SK-N-SH (cell line): ENCODE data around the gene SAYSD1. TPM values are rescaled to one million over a fixed set of nuclear protein-coding genes. Genes with fewer than 3 reads are reported as not detected.

ENCODE experiments used
- CTCF ChIA-PET: fragments of 300-600, 350-600 bp; formaldehyde crosslinking; extraction: SDS; loops from one replicate; lab custom pipeline; 2021; lab: Yijun Ruan, JAX
- POLR2A ChIA-PET: fragments of 350-600 bp; sonication (Branson Sonifier 250); formaldehyde crosslinking; extraction: SDS; loops from one replicate; lab custom pipeline; 2020; ENCODE audit warnings: antibody characterized with exemption, inconsistent platforms; lab: Yijun Ruan, JAX
- DNase-seq: peaks from one replicate; pipeline ENCODE4 v3.0.0; 2012
- H2AFZ ChIP-seq: fragments of 200-600 bp; sonication (generic); 2 replicates; pipeline ENCODE4 v1.8.1; 2016; ENCODE audit warnings: antibody characterized with exemption, mild to moderate bottlenecking, low read depth
- H3F3A ChIP-seq: fragments of 200-600 bp; sonication (generic); replicated peaks from 2 replicates; pipeline ENCODE3; 2016; ENCODE audit warnings: antibody characterized with exemption, mild to moderate bottlenecking; ENCODE audit not compliant: insufficient read depth
- H3K27ac ChIP-seq, 2 experiments: fragments of 200-500 bp in 1 of 2; fragments of 200-600 bp in 1 of 2; sonication (Bioruptor generic) in 1 of 2; sonication (generic), shearing (Covaris generic) in 1 of 2; 2 replicates each; pipeline versions ENCODE4 v1.5.1 to v1.6.1; 2014 to 2016; ENCODE audit warnings: low read depth in 2 of 2, inconsistent platforms in 1 of 2, low read length in 1 of 2, mild to moderate bottlenecking in 1 of 2, mixed read lengths in 1 of 2
- H3K27me3 ChIP-seq: fragments of 200-600 bp; sonication (generic), shearing (Covaris generic); 2 replicates; pipeline ENCODE4 v1.6.1; 2016; ENCODE audit warnings: mixed run types; ENCODE audit not compliant: insufficient read depth
- H3K36me3 ChIP-seq, 2 experiments: fragments of 200-500 bp in 1 of 2; fragments of 200-600 bp in 1 of 2; sonication (Bioruptor generic) in 1 of 2; sonication (generic) in 1 of 2; replicated peaks in 1 of 2; 2 replicates each; pipeline versions ENCODE3 to v1.5.1; 2014 to 2016; ENCODE audit warnings: low read length in 1 of 2, mild to moderate bottlenecking in 1 of 2; ENCODE audit not compliant: insufficient read depth in 2 of 2, control insufficient read depth in 1 of 2
- H3K4me1 ChIP-seq, 2 experiments: fragments of 200-500 bp in 1 of 2; fragments of 200-600 bp in 1 of 2; sonication (Bioruptor generic) in 1 of 2; sonication (generic), shearing (Covaris generic) in 1 of 2; 2 replicates each; pipeline versions ENCODE4 v1.5.1 to v1.6.1; 2014 to 2016; ENCODE audit warnings: low read depth in 1 of 2, low read length in 1 of 2, mixed run types in 1 of 2; ENCODE audit not compliant: insufficient read depth in 2 of 2, control insufficient read depth in 1 of 2
- H3K4me2 ChIP-seq: fragments of 200-600 bp; sonication (generic), shearing (Covaris generic); 2 replicates; pipeline ENCODE4 v1.6.1; 2017; ENCODE audit warnings: mixed run types
- H3K4me3 ChIP-seq, 2 experiments: fragments of 200-500 bp in 1 of 2; fragments of 200-600 bp in 1 of 2; sonication (Bioruptor generic) in 1 of 2; sonication (generic), shearing (Covaris generic) in 1 of 2; 2 replicates each; pipeline versions ENCODE4 v1.5.1 to v1.8.1; 2014 to 2016; ENCODE audit warnings: low read depth in 2 of 2, inconsistent platforms in 1 of 2, low read length in 1 of 2, mild to moderate bottlenecking in 1 of 2, mixed read lengths in 1 of 2, moderate library complexity in 1 of 2
- H3K79me2 ChIP-seq: fragments of 200-600 bp; sonication (generic); 2 replicates; pipeline ENCODE4 v1.8.1; 2017; ENCODE audit warnings: mild to moderate bottlenecking; ENCODE audit not compliant: insufficient read depth
- H3K9ac ChIP-seq: fragments of 200-600 bp; sonication (generic); 2 replicates; pipeline ENCODE4 v1.6.1; 2017; ENCODE audit warnings: mixed run types
- H3K9me2 ChIP-seq: fragments of 200-600 bp; sonication (generic); 2 replicates; pipeline ENCODE4 v1.6.1; 2017; ENCODE audit warnings: mixed run types
- H3K9me3 ChIP-seq: fragments of 200-600 bp; sonication (generic); 2 replicates; pipeline ENCODE4 v1.6.1; 2017; ENCODE audit warnings: mixed run types, mild to moderate bottlenecking, moderate library complexity
- H4K20me1 ChIP-seq: fragments of 200-600 bp; sonication (generic); 2 replicates; pipeline ENCODE4 v1.6.1; 2017; ENCODE audit warnings: mild to moderate bottlenecking, mixed run types; ENCODE audit not compliant: insufficient read depth
- CHD2 ChIP-seq: fragments of 150-350 bp; IDR thresholded peaks from 2 replicates; pipeline ENCODE4 v1.6.1; 2018; ENCODE audit warnings: low read length; ENCODE audit not compliant: partially characterized antibody
- ELF1 ChIP-seq: IDR thresholded peaks from 2 replicates; pipeline ENCODE4 v1.4.0; 2012
- EP300 ChIP-seq, 2 experiments: IDR thresholded peaks; 2 replicates each; pipeline versions ENCODE4 v1.4.0 to v1.6.1; 2012; ENCODE audit warnings: borderline replicate concordance in 1 of 2, low read depth in 1 of 2, low read length in 1 of 2
- FOXJ3 ChIP-seq: sonication (generic); formaldehyde crosslinking; IDR thresholded peaks from 2 replicates; pipeline ENCODE4 v1.5.1; 2020; ENCODE audit warnings: mild to moderate bottlenecking, missing genetic modification reagents
- FOXM1 ChIP-seq: IDR thresholded peaks from 2 replicates; pipeline ENCODE4 v1.4.0; 2012; ENCODE audit warnings: low read depth, mild to moderate bottlenecking
- JUND ChIP-seq: IDR thresholded peaks from 2 replicates; pipeline ENCODE4 v1.4.0; 2012
- MEF2A ChIP-seq: IDR thresholded peaks from 2 replicates; pipeline ENCODE4 v1.4.0; 2012; ENCODE audit warnings: low read depth, borderline replicate concordance
- POLR2AphosphoS5 ChIP-seq: IDR thresholded peaks from 2 replicates; pipeline ENCODE4 v1.6.1; 2012; ENCODE audit warnings: low read depth, low read length
- RAD21 ChIP-seq: IDR thresholded peaks from 2 replicates; pipeline ENCODE4 v1.6.1; 2012; ENCODE audit warnings: mild to moderate bottlenecking, low read length
- TCF12 ChIP-seq: IDR thresholded peaks from 2 replicates; pipeline ENCODE4 v1.4.0; 2012
- TEAD4 ChIP-seq: IDR thresholded peaks from 2 replicates; pipeline ENCODE4 v1.4.0; 2012; ENCODE audit warnings: mild to moderate bottlenecking, borderline replicate concordance; ENCODE audit not compliant: insufficient read depth
- YY1 ChIP-seq: IDR thresholded peaks from 2 replicates; pipeline ENCODE4 v1.4.0; 2012; ENCODE audit warnings: low read depth, mild to moderate bottlenecking
- WGBS: methylation state at CpG from one replicate; pipeline ENCODE4 v1.1.6; 2017; ENCODE audit warnings: low lambda C conversion rate; 5-methylcytosine and 5-hydroxymethylcytosine counted together
- polyA plus RNA-seq, 3 experiments: library from polyadenylated mRNA; depleted of rRNA; stranded (reverse); fragments of >200 nt; gene quantifications; 2 replicates each; pipeline ENCODE4 v1.2.3, GENCODE V29; 2012
- TF ChIP-seq, protein P1 (sequence below): fragments of 150-350 bp; IDR thresholded peaks from 2 replicates; pipeline ENCODE4 v1.6.1; 2017; ENCODE audit warnings: antibody characterized with exemption, low read length, low read depth, borderline replicate concordance
- TF ChIP-seq, protein P2 (sequence below): IDR thresholded peaks from 2 replicates; pipeline ENCODE4; 2012
- TF ChIP-seq, protein P3 (sequence below): IDR thresholded peaks from 2 replicates; pipeline ENCODE4 v1.4.0; 2012; ENCODE audit warnings: low read depth
- TF ChIP-seq, protein P4 (sequence below): fragments of 150-350 bp; IDR thresholded peaks from 2 replicates; pipeline ENCODE4 v1.6.1; 2016; ENCODE audit warnings: mild to moderate bottlenecking, low read depth, low read length

SAYSD1 gene
- polyA plus RNA-seq, 1 of the 3 experiments (the other 2 are of a cell fraction): 6.1 TPM

DNA sequence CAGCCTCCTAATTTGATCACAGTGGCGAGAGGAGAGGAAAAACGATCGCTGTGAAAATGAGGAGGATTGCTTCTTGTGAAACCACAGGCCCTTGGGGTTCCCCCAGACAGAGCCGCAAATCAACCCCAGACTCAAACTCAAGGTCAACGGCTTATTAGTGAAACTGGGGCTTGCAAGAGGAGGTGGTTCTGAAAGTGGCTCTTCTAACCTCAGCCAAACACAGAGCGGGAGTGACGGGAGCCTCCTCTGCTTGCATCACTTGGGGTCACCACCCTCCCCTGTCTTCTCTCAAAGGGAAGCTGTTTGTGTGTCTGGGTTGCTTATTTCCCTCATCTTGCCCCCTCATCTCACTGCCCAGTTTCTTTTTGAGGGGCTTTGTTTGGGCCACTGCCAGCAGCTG lies 28.7 kb downstream of the SAYSD1 start:
- no peaks in the 10 kb centered on the region for H3F3A ChIP-seq
- H2AFZ ChIP-seq: no peak overlapping the region
- no peaks in the 10 kb centered on the region for H3K9me3 ChIP-seq
- H3K27ac ChIP-seq: no peak overlapping the region
- no peaks in the 10 kb centered on the region for H4K20me1 ChIP-seq
- no peaks in the 10 kb centered on the region for H3K79me2 ChIP-seq
- no peaks in the 10 kb centered on the region for H3K36me3 ChIP-seq
- 63% methylated on average over 7 of the region's 7 CpGs for WGBS
- no peaks in the 10 kb centered on the region for H3K9me2 ChIP-seq
- no peak for DNase-seq
- TF ChIP-seq, protein P1, sequence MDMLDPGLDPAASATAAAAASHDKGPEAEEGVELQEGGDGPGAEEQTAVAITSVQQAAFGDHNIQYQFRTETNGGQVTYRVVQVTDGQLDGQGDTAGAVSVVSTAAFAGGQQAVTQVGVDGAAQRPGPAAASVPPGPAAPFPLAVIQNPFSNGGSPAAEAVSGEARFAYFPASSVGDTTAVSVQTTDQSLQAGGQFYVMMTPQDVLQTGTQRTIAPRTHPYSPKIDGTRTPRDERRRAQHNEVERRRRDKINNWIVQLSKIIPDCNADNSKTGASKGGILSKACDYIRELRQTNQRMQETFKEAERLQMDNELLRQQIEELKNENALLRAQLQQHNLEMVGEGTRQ: no peak
- TF ChIP-seq CHD2 (no peak), ELF1 (no peak), MEF2A (no peak), EP300 (IDR thresholded peaks at IDR 0.05; ENCODE audit: borderline replicate concordance in 1 of 2, low read depth in 1 of 2, low read length in 1 of 2) (no peak), RAD21 (no peak), TCF12 (no peak), TEAD4 (no peak), FOXJ3 (CRISPR knock-in tag) (no peak), YY1 (no peak), JUND (no peak), POLR2AphosphoS5 (no peak), FOXM1 (no peak)
- TF ChIP-seq, protein P2, sequence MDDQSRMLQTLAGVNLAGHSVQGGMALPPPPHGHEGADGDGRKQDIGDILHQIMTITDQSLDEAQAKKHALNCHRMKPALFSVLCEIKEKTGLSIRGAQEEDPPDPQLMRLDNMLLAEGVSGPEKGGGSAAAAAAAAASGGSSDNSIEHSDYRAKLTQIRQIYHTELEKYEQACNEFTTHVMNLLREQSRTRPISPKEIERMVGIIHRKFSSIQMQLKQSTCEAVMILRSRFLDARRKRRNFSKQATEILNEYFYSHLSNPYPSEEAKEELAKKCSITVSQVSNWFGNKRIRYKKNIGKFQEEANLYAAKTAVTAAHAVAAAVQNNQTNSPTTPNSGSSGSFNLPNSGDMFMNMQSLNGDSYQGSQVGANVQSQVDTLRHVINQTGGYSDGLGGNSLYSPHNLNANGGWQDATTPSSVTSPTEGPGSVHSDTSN: no peak
- TF ChIP-seq, protein P3, sequence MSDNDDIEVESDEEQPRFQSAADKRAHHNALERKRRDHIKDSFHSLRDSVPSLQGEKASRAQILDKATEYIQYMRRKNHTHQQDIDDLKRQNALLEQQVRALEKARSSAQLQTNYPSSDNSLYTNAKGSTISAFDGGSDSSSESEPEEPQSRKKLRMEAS: no peak
- TF ChIP-seq, protein P4, sequence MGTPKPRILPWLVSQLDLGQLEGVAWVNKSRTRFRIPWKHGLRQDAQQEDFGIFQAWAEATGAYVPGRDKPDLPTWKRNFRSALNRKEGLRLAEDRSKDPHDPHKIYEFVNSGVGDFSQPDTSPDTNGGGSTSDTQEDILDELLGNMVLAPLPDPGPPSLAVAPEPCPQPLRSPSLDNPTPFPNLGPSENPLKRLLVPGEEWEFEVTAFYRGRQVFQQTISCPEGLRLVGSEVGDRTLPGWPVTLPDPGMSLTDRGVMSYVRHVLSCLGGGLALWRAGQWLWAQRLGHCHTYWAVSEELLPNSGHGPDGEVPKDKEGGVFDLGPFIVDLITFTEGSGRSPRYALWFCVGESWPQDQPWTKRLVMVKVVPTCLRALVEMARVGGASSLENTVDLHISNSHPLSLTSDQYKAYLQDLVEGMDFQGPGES: no peak
- TF ChIP-seq, all 33 proteins: peak for 0
- Histone ChIP-seq H3K4me3 (no peak overlapping the region), H3K4me2 (no peak overlapping the region), H3K9ac (no peak overlapping the region), H3K27me3 (no peaks in the 10 kb centered on the region), H3K4me1 (peaks cover 0 to 14% of the 10 kb centered on the region in 2 experiments; a peak in 1 of 4 replicates)
- CTCF ChIA-PET: interaction anchor here (1.2 to 2.0 kb wide), 3 partner anchors 11 to 57 kb away, joined by 3 to 5 read pairs (median 3); no protein-coding TSS in a partner anchor
- POLR2A ChIA-PET: no interaction called here
